HL-60 (cell line): ENCODE measurements around the gene SRRM5.
A peak's percentile ranks its signal among the peaks of the same experiment; 100 is the strongest.

Experiments
- DNase-seq, 2 experiments: peaks; one replicate each; pipeline ENCODE4 v3.0.0-alpha.2; 2010 to 2020; ENCODE audit warnings: low read depth in 1 of 2, low spot score in 1 of 2
- H3K27ac ChIP-seq: fragments of 250-450 bp; sonication (Bioruptor Pico); replicated peaks from 2 replicates; pipeline ENCODE4 v1.5.1; 2020; ENCODE audit warnings: mild to moderate bottlenecking, moderate library complexity
- H3K27me3 ChIP-seq: fragments of 250-450 bp; sonication (Bioruptor Pico); 2 replicates; pipeline ENCODE4 v1.5.1; 2021; ENCODE audit warnings: mild to moderate bottlenecking, moderate library complexity; ENCODE audit not compliant: insufficient read depth, poor library complexity, severe bottlenecking
- H3K4me3 ChIP-seq: replicated peaks from 2 replicates; pipeline ENCODE4 v1.5.1; 2011; ENCODE audit warnings: mild to moderate bottlenecking, control low read depth, low read length; ENCODE audit not compliant: insufficient read depth
- CTCF ChIP-seq: IDR thresholded peaks from one replicate; pipeline ENCODE4 v1.5.1; 2011; ENCODE audit warnings: low read length, control low read depth, inconsistent platforms; ENCODE audit not compliant: insufficient read depth
- GABPA ChIP-seq: IDR thresholded peaks from 2 replicates; pipeline ENCODE4 v1.6.1; 2012; ENCODE audit warnings: low read depth
- POLR2AphosphoS5 ChIP-seq: IDR thresholded peaks from 2 replicates; pipeline ENCODE4 v1.6.1; 2012; ENCODE audit warnings: low read depth
- REST ChIP-seq: IDR thresholded peaks from 2 replicates; pipeline ENCODE4 v1.6.1; 2012; ENCODE audit warnings: low read depth; ENCODE audit not compliant: insufficient replicate concordance
- SPI1 ChIP-seq: IDR thresholded peaks from 2 replicates; pipeline ENCODE4 v1.6.1; 2012; ENCODE audit warnings: low read depth, mild to moderate bottlenecking, borderline replicate concordance

The SRRM5 gene

GRCh38 chr19:43651758-43652545, 40.1 kb downstream of the SRRM5 start:
- Histone ChIP-seq H3K4me3 (no peak overlapping the region), H3K27ac (no peak overlapping the region), H3K27me3 (no peaks in the 10 kb centered on the region)
- DNase-seq: peak in 1 of 2 experiments; percentile 70
- TF ChIP-seq SPI1 (no peak), CTCF (peak; percentile 42)

GRCh38 chr19:43652546-43652874, 40.6 kb downstream of the SRRM5 start:
- Histone ChIP-seq H3K27ac (no peak overlapping the region), H3K27me3 (no peaks in the 10 kb centered on the region), H3K4me3 (no peak overlapping the region)
- TF ChIP-seq SPI1 (no peak), GABPA (no peak), POLR2AphosphoS5 (no peak), REST (no peak), CTCF (no peak)
- no peak for DNase-seq

- H3K27me3 ChIP-seq: no peaks in the 10 kb centered on the region
- DNase-seq: no peak
- TF ChIP-seq REST: no peak
- TF ChIP-seq SPI1: no peak
- no peak for TF ChIP-seq POLR2AphosphoS5
- no peak for TF ChIP-seq CTCF
- no peak for TF ChIP-seq GABPA
- no peak overlapping the region for H3K4me3 ChIP-seq
- H3K27ac ChIP-seq: no peak overlapping the region
Observed at GRCh38 chr19:43656436-43656835, 44.5 kb downstream of the SRRM5 start.

GRCh38 chr19:43658001-43658400, 46.1 kb downstream of the SRRM5 start:
- Histone ChIP-seq H3K27ac (no peak overlapping the region), H3K27me3 (no peaks in the 10 kb centered on the region), H3K4me3 (no peak overlapping the region)
- no peak for DNase-seq
- TF ChIP-seq CTCF (no peak), SPI1 (no peak), POLR2AphosphoS5 (no peak), REST (no peak), GABPA (no peak)
